ENCODE results near the gene HMGB1.

DNA sequence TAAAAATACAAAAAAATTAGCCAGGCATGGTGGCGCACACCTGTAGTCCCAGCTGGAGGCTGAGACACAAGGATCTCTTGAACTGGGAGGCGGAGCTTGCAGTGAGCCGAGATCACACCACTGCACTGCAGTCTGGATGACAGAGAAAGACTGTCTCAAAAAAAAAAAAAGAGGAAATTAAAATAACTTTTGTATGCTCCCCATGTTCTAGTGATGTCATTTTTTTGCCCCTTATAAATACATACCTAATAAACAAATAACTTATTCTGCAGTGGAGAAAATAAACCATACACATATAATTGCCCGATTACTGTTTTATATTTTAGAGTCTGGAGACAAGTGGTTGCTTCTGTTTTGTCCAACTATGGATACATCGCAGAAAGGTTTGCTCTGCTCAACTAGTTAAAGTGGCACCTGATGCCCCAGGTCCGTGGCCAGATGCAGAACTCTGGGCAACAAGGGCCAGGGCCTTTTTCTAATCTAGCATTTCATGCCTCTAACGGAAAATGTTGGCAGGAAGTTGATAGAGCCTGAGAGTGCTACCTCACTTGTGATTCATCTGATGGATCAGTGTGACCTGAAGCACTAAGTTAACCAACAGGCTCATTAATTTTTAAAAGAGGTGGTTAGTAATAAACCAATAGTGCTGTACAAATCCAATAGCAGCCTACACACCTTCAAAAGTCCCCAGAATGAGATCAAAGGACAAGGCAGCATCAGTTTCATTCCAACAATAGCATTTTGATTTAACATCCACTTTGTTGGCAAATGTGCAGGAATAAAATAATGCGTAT lies 24.6 kb downstream of the HMGB1 start:
- TF ChIP-seq CTCF (conservative IDR thresholded peaks at IDR 0.05 in 1 of 2, IDR thresholded peaks at IDR 0.05 in 1 of 2; ENCODE audit: extremely low read depth in 1 of 2, insufficient read depth in 1 of 2, low read depth in 1 of 2, low read length in 2 of 2) (no peak), EZH2 (IDR thresholded peaks at IDR 0.05; ENCODE audit: borderline replicate concordance, low read length) (no peak)

All from mammary epithelial cell (primary cell).